PFSK-1 (cell line): ENCODE data around the gene LPAR1.

Experiments used
- FOXP2 ChIP-seq: optimal IDR thresholded peaks from 2 replicates; pipeline ENCODE3; 2011; ENCODE audit warnings: borderline replicate concordance, control low read depth, inconsistent platforms; ENCODE audit not compliant: insufficient read depth; ENCODE audit errors: extremely low read length, extremely low read depth
- POLR2AphosphoS5 ChIP-seq: IDR thresholded peaks from 2 replicates; pipeline ENCODE4 v1.6.1; 2012; ENCODE audit warnings: low read depth, mild to moderate bottlenecking, control low read depth, low read length, moderate library complexity
- SIN3A ChIP-seq: IDR thresholded peaks from 2 replicates; pipeline ENCODE4 v1.6.1; 2012; ENCODE audit warnings: mild to moderate bottlenecking, low read length, moderate library complexity, borderline replicate concordance; ENCODE audit not compliant: insufficient read depth
- TAF1 ChIP-seq: IDR thresholded peaks from 2 replicates; pipeline ENCODE4 v1.6.1; 2012; ENCODE audit warnings: low read length, control low read depth, borderline replicate concordance; ENCODE audit not compliant: insufficient read depth
- TF ChIP-seq, protein P1 (sequence below), 2 experiments: IDR thresholded peaks; 2 replicates each; pipeline versions ENCODE4 v1.6.1 to v1.8.0; 2011 to 2012; ENCODE audit warnings: low read depth in 2 of 2, low read length in 2 of 2, control low read depth in 1 of 2, inconsistent platforms in 1 of 2, mild to moderate bottlenecking in 1 of 2, moderate library complexity in 1 of 2; ENCODE audit not compliant: insufficient read depth in 1 of 2

LPAR1 gene

DNA sequence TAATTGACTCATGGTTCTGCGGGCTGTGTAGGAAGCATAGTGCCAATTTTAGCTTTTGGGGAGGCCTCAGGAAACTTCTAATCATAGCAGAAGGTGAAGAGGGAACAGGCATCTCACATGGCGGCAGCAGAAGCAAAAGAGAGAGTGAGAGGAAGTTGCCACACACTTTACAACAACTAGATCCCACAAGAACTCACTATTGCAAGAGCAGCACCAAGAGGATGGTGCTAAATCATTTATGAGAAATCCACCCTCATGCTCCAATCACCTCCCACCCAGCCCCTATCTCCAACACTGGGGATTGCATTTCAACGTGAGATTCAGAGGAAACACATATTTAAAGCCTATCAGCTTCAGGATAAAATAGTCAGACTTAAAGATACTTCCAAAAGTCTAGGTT, 36.1 kb upstream of the LPAR1 start:
- TF ChIP-seq FOXP2 (no peak), TAF1 (no peak)

GRCh38 chr9:111069183-111069582, 30.9 kb upstream of the LPAR1 start:
- TF ChIP-seq, protein P1, sequence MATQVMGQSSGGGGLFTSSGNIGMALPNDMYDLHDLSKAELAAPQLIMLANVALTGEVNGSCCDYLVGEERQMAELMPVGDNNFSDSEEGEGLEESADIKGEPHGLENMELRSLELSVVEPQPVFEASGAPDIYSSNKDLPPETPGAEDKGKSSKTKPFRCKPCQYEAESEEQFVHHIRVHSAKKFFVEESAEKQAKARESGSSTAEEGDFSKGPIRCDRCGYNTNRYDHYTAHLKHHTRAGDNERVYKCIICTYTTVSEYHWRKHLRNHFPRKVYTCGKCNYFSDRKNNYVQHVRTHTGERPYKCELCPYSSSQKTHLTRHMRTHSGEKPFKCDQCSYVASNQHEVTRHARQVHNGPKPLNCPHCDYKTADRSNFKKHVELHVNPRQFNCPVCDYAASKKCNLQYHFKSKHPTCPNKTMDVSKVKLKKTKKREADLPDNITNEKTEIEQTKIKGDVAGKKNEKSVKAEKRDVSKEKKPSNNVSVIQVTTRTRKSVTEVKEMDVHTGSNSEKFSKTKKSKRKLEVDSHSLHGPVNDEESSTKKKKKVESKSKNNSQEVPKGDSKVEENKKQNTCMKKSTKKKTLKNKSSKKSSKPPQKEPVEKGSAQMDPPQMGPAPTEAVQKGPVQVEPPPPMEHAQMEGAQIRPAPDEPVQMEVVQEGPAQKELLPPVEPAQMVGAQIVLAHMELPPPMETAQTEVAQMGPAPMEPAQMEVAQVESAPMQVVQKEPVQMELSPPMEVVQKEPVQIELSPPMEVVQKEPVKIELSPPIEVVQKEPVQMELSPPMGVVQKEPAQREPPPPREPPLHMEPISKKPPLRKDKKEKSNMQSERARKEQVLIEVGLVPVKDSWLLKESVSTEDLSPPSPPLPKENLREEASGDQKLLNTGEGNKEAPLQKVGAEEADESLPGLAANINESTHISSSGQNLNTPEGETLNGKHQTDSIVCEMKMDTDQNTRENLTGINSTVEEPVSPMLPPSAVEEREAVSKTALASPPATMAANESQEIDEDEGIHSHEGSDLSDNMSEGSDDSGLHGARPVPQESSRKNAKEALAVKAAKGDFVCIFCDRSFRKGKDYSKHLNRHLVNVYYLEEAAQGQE (IDR thresholded peaks at IDR 0.05; ENCODE audit: insufficient read depth in 1 of 2, low read depth in 2 of 2, low read length in 2 of 2): no peak
- no peak for TF ChIP-seq TAF1
- no peak for TF ChIP-seq POLR2AphosphoS5
- TF ChIP-seq FOXP2: no peak
- TF ChIP-seq SIN3A: no peak

GRCh38 chr9:111068771-111069170, 30.5 kb upstream of the LPAR1 start:
- no peak for TF ChIP-seq POLR2AphosphoS5
- no peak for TF ChIP-seq SIN3A
- TF ChIP-seq TAF1: no peak
- TF ChIP-seq, protein P1 (IDR thresholded peaks at IDR 0.05; ENCODE audit: insufficient read depth in 1 of 2, low read depth in 2 of 2, low read length in 2 of 2): no peak
- TF ChIP-seq FOXP2: no peak

GRCh38 chr9:111068383-111068730, 30.1 kb upstream of the LPAR1 start:
- TF ChIP-seq TAF1 (no peak), SIN3A (no peak), POLR2AphosphoS5 (no peak), FOXP2 (no peak)
- TF ChIP-seq, protein P1 (IDR thresholded peaks at IDR 0.05; ENCODE audit: insufficient read depth in 1 of 2, low read depth in 2 of 2, low read length in 2 of 2): no peak

DNA sequence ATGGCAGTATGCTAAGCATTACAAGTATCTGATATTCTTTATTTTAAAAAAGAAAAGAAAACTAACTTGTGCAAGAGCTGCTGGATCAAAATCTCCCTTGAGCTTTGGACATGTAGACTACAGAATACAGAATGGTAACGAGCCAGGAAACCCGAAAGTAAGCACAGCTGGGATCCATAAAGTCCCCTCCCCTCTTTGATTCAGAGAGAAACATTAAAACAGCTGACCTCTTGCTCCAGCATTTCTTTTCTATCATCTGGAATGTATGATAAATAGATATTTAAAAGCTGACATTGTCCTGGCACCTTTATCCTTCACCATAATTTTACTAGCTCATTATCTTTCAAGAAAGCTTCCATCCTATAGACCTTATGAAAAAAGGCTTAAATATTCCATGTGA, 28.2 kb upstream of the LPAR1 start:
- TF ChIP-seq, protein P1 (IDR thresholded peaks at IDR 0.05; ENCODE audit: insufficient read depth in 1 of 2, low read depth in 2 of 2, low read length in 2 of 2): no peak
- no peak for TF ChIP-seq POLR2AphosphoS5

GRCh38 chr9:111065414-111065813, 27.1 kb upstream of the LPAR1 start:
- no peak for TF ChIP-seq SIN3A
- TF ChIP-seq, protein P1 (IDR thresholded peaks at IDR 0.05; ENCODE audit: insufficient read depth in 1 of 2, low read depth in 2 of 2, low read length in 2 of 2): no peak
- TF ChIP-seq FOXP2: no peak
- no peak for TF ChIP-seq POLR2AphosphoS5
- TF ChIP-seq TAF1: no peak
